ENCODE measurements around the gene NLRP6. TPM values are rescaled to one million over a fixed set of nuclear protein-coding genes. Genes with fewer than 3 reads are reported as not detected.

NLRP6 gene
- total RNA-seq: 10 to 100 TPM; 14.4 to 14.7 TPM
- 2.5 TPM for polyA plus RNA-seq (2013, experiment 1 of 2)
- 2.4 TPM for polyA plus RNA-seq (2013, experiment 2 of 2)
- 0.17 to 58.2 (median 5.6) reads per million in 172 experiments for total RNA-seq

DNA sequence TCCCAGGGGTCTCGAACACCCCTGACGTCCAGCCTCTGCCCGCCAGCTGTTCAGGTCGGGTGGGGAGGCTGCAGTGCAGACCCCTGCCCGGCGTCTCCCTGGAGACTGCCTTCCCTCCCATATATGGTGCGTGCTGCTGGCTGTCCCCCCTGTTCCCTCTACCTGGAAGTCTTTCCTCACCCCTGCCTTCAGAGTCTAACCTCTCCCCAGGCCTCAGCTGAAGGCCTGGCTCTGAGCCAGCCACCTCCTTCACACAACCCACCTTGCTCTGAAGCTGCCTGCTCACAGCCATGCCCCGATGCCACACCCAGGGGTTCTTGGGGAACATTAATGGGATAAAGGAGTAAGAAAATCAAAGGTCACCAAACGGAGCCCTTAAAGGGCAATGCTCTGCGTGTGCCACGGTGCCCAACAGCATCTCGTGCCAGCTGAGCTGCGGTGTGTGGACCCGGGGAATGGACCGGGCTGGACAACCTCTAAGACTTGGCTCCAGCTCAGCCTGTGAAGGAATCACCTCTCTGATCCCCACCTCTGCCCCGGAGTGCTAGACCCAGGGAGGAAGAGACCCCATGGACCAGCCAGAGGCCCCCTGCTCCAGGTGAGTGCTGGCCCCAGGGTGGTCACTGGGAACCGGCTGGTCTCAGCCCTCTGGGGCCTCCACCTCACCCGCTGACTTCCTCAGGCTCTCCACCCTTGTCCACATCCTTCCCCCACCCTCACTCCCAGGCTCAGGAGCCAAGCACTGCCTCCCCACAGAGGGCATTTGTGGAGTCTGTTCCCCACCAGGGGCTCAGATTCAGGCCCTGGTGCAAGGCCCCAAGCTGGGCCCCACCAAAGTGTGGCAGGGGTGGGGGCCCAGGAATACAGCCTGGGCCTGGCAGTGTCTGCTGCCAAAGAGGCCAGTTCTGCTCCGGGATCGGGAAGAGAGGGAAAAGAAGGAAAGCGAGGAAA is at the start of gene NLRP6:
TSS of gene NLRP6 (plus strand) at position 407 of the 951 bp plus-strand sequence. CDS start at position 570, 163 bp downstream.
- Histone ChIP-seq H3K4me1 (ENCODE audit: insufficient read depth, low read length) (peaks cover 53% of the 10 kb centered on the region), H3K36me3 (ENCODE audit: insufficient read depth, low read length) (no peaks in the 10 kb centered on the region), H3K9me3 (ENCODE audit: control insufficient read depth in 1 of 2, insufficient read depth in 1 of 2, low read length in 2 of 2) (no peaks in the 10 kb centered on the region), H3K27me3 (ENCODE audit: control insufficient read depth in 1 of 2, insufficient read depth in 2 of 2, low read length in 2 of 2) (peaks cover 10 to 18% of the 10 kb centered on the region in 2 experiments), H3K4me3 (ENCODE audit: low read length) (no peak within 1 kb of the TSS), H3K27ac (ENCODE audit: low read depth in 1 of 2, low read length in 2 of 2) (no peak within 1 kb of the TSS)
- peaks cover 15% of the 10 kb centered on the region for H3K36me3 Mint-ChIP-seq (ENCODE audit: low read depth)
- peaks cover 54% of the 10 kb centered on the region for H3K4me1 Mint-ChIP-seq (ENCODE audit: low read depth)
- H3K4me3 Mint-ChIP-seq: peak within 1 kb of the TSS; percentile 86
- TF ChIP-seq, protein P1, sequence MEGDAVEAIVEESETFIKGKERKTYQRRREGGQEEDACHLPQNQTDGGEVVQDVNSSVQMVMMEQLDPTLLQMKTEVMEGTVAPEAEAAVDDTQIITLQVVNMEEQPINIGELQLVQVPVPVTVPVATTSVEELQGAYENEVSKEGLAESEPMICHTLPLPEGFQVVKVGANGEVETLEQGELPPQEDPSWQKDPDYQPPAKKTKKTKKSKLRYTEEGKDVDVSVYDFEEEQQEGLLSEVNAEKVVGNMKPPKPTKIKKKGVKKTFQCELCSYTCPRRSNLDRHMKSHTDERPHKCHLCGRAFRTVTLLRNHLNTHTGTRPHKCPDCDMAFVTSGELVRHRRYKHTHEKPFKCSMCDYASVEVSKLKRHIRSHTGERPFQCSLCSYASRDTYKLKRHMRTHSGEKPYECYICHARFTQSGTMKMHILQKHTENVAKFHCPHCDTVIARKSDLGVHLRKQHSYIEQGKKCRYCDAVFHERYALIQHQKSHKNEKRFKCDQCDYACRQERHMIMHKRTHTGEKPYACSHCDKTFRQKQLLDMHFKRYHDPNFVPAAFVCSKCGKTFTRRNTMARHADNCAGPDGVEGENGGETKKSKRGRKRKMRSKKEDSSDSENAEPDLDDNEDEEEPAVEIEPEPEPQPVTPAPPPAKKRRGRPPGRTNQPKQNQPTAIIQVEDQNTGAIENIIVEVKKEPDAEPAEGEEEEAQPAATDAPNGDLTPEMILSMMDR (IDR thresholded peaks at IDR 0.05): no peak
- ChIA-PET POLR2A (interaction anchor here (0.9 to 9.1 kb wide), 10 partner anchors 9 to 171 kb away, joined by 3 to 185 read pairs (median 16); partner anchors contain the start of genes BET1L, IFITM5, PGGHG and RIC8A), CTCF (interaction anchor here (1.6 to 3.3 kb wide), 2 partner anchors 27 kb away, joined by 5 to 29 read pairs; no protein-coding TSS in a partner anchor)
- ATAC-seq (ENCODE audit: poor library complexity) (no peak), DNase-seq (peak in 1 of 14 experiments; percentile 34)
- peaks cover 12% of the 10 kb centered on the region for H3K27me3 Mint-ChIP-seq
- no peaks in the 10 kb centered on the region for H3K9me3 Mint-ChIP-seq
- H3K27ac Mint-ChIP-seq: peak within 1 kb of the TSS; percentile 50
- intact Hi-C loops (cut with DNase I, micrococcal nuclease): loop anchor here in 1 of 2 experiments (2.0 kb wide), 1 partner anchor 25 kb away; no protein-coding TSS in a partner anchor

DNA sequence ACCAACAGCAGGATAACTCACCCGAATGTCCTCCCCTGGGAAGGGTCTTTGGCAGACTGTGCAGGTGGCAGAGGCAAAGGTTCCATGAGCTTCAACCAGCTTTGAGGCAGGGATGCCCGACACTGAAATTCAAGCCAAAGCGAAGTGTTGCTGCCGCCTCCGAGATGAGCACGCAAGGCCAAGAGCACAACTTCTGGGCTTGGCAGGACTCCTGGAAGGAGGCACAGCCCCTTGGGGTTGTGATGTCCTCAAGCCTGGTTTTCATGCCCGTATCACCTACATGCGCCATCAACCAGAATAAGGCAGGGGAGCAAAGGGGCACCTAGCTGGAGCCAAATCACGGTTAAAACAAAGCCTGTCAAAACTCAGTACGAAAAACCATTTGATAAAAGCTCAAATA is 47.8 kb upstream of the NLRP6 start:
- ChIA-PET CTCF (no interaction called here), POLR2A (interaction anchor here (1.4 kb wide), 1 partner anchor 345 kb away, joined by 3 read pairs; the partner anchor contains the start of gene PHRF1)
- Mint-ChIP-seq H3K4me1 (ENCODE audit: low read depth) (peaks cover 14% of the 10 kb centered on the region), H3K9me3 (no peaks in the 10 kb centered on the region), H3K4me3 (no peak overlapping the region), H3K36me3 (ENCODE audit: low read depth) (peaks cover 27% of the 10 kb centered on the region), H3K27me3 (no peaks in the 10 kb centered on the region), H3K27ac (no peak overlapping the region)
- intact Hi-C loops (cut with DNase I, micrococcal nuclease): loop anchor here in 1 of 2 experiments (10.0 kb wide), 1 partner anchor 574 kb away; the partner anchor contains the start of genes PIDD1 and RPLP2
- Histone ChIP-seq H3K4me1 (ENCODE audit: insufficient read depth, low read length) (peaks cover 5% of the 10 kb centered on the region), H3K27me3 (ENCODE audit: control insufficient read depth in 1 of 2, insufficient read depth in 2 of 2, low read length in 2 of 2) (no peaks in the 10 kb centered on the region), H3K27ac (ENCODE audit: low read depth in 1 of 2, low read length in 2 of 2) (no peak overlapping the region), H3K36me3 (ENCODE audit: insufficient read depth, low read length) (peaks cover 11% of the 10 kb centered on the region), H3K9me3 (ENCODE audit: control insufficient read depth in 1 of 2, insufficient read depth in 1 of 2, low read length in 2 of 2) (no peaks in the 10 kb centered on the region), H3K4me3 (ENCODE audit: low read length) (no peak overlapping the region)
- TF ChIP-seq, protein P1 (IDR thresholded peaks at IDR 0.05): no peak
- no peak for ATAC-seq (ENCODE audit: poor library complexity)
- DNase-seq: no peak

DNA sequence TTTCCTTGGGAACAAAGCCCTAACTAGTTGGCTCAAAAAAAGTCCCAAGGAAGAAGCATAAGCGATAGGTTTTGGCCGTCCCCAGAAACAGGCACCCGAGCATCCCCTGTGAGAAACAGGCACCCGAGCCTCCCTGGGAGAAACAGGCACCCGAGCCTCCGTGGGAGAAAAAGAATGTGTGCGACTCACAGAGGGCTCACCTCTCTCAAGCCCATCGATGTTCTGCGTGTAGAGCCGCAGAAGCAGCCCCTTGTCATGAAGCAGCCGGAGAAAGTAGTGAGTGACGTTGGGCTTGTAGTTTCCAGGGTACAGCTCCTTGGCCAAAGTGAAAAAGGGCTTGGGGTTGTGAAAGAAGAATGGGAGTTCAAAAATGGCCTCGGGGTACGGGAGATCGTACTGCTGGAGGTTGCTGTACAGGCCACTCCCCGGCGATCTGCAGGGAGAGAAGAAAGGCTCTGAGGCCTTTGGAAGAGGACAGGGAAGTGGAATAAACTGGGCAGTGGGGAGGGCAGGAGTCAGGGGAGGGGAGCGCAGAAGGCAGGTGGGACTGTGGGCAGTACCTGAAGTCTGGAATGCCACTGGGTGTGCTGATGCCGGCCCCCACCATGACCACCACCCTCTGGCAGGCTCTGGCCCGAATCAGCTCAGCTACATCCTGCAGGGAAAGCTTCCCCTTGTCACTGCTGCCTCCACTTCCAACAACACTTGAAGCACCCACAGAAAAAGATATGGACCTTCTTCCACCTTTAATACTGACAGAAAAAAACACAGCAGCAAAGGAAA is 45.2 kb upstream of the NLRP6 start:
- H3K4me1 Mint-ChIP-seq (ENCODE audit: low read depth): peaks cover 35% of the 10 kb centered on the region
- H3K4me3 Mint-ChIP-seq: peak overlapping the region; percentile 27
- H3K36me3 Mint-ChIP-seq (ENCODE audit: low read depth): peaks cover 33% of the 10 kb centered on the region
- no peaks in the 10 kb centered on the region for H3K9me3 Mint-ChIP-seq
- H3K4me3 ChIP-seq (ENCODE audit: low read length): no peak overlapping the region
- intact Hi-C loops (cut with DNase I, micrococcal nuclease): loop anchor here in 1 of 2 experiments (10.0 kb wide), 1 partner anchor 572 kb away; the partner anchor contains the start of genes PIDD1 and RPLP2
- H3K27ac Mint-ChIP-seq: no peak overlapping the region
- H3K9me3 ChIP-seq (ENCODE audit: control insufficient read depth in 1 of 2, insufficient read depth in 1 of 2, low read length in 2 of 2): no peaks in the 10 kb centered on the region
- ChIA-PET POLR2A (interaction anchor here (5.4 kb wide), 1 partner anchor 25 kb away, joined by 79 read pairs; the partner anchor contains the start of genes BET1L and RIC8A), CTCF (no interaction called here)
- TF ChIP-seq, protein P1 (IDR thresholded peaks at IDR 0.05): no peak
- peaks cover 21% of the 10 kb centered on the region for H3K4me1 ChIP-seq (ENCODE audit: insufficient read depth, low read length)
- H3K27me3 ChIP-seq (ENCODE audit: control insufficient read depth in 1 of 2, insufficient read depth in 2 of 2, low read length in 2 of 2): no peaks in the 10 kb centered on the region
- H3K27me3 Mint-ChIP-seq: no peaks in the 10 kb centered on the region
- DNase-seq: no peak
- no peak for ATAC-seq (ENCODE audit: poor library complexity)
- peaks cover 6% of the 10 kb centered on the region for H3K36me3 ChIP-seq (ENCODE audit: insufficient read depth, low read length)
- no peak overlapping the region for H3K27ac ChIP-seq (ENCODE audit: low read depth in 1 of 2, low read length in 2 of 2)

Data from CD4-positive, alpha-beta T cell (primary cell).